Heart left ventricle (tissue), 16 donors: ENCODE measurements around the gene RLF. TPM values are rescaled to one million over a fixed set of nuclear protein-coding genes. Genes with fewer than 3 reads are reported as not detected.

Source experiments
- ATAC-seq, 4 donors: fragments of 200-7000 bp; cut with Tn5 transposase; one replicate each; pipeline ENCODE4 v1.9.1; 2020 to 2022; ENCODE audit warnings: moderate library complexity in 4 of 4, mild to moderate bottlenecking in 3 of 4, moderate number of reproducible peaks in 1 of 4
- DNase-seq, 5 donors: peaks; one replicate each; pipeline ENCODE4 v3.0.0-alpha.2; 2020
- H3K27ac ChIP-seq, 12 donors: fragments of 200-600 bp; sonication (generic) in 4 of 12; one replicate each; pipeline versions ENCODE4 v1.5.0 to v1.8.0; 2016 to 2022; ENCODE audit warnings: mild to moderate bottlenecking in 2 of 12
- H3K27me3 ChIP-seq, 9 donors: fragments of 200-600 bp; sonication (generic) in 2 of 9; one replicate each; pipeline versions ENCODE4 v1.5.1 to v1.8.0; 2016 to 2022; ENCODE audit warnings: mild to moderate bottlenecking in 3 of 9
- H3K36me3 ChIP-seq, 9 donors: fragments of 200-600 bp; sonication (generic) in 2 of 9; one replicate each; pipeline versions ENCODE4 v1.5.0 to v1.8.0; 2018 to 2022; ENCODE audit warnings: mild to moderate bottlenecking in 2 of 9
- H3K4me1 ChIP-seq, 12 donors: fragments of 200-600 bp; sonication (generic) in 4 of 12; one replicate each; pipeline versions ENCODE4 v1.5.0 to v1.8.0; 2016 to 2022; ENCODE audit warnings: mild to moderate bottlenecking in 3 of 12
- H3K4me3 ChIP-seq, 12 donors: fragments of 200-600 bp; sonication (generic) in 4 of 12; one replicate each; pipeline versions ENCODE4 v1.5.0 to v1.8.0; 2017 to 2022; ENCODE audit warnings: mild to moderate bottlenecking in 9 of 12, moderate library complexity in 4 of 12
- H3K9me3 ChIP-seq, 12 donors: fragments of 200-600 bp; sonication (generic) in 4 of 12; one replicate each; pipeline versions ENCODE4 v1.5.0 to v1.8.0; 2016 to 2022; ENCODE audit warnings: mild to moderate bottlenecking in 1 of 12
- CTCF ChIP-seq, 12 donors: fragments of 200-600 bp; sonication (generic) in 4 of 12; IDR thresholded peaks; one replicate each; pipeline versions ENCODE4 v1.5.0 to v1.8.0; 2018 to 2022; ENCODE audit warnings: antibody characterized with exemption in 12 of 12, mild to moderate bottlenecking in 5 of 12
- POLR2A ChIP-seq, 2 donors: fragments of 450-650 bp; IDR thresholded peaks; one replicate each; pipeline ENCODE4 v1.6.1; 2017; ENCODE audit warnings: antibody characterized with exemption in 2 of 2, mild to moderate bottlenecking in 2 of 2, moderate library complexity in 2 of 2
- WGBS, 4 donors: extraction: QIAGEN DNeasy Blood & Tissue Kit in 2 of 4; methylation state at CpG; one replicate each; pipeline versions ENCODE4 v1.1.5 to v1.1.7; 2013 to 2018; 5-methylcytosine and 5-hydroxymethylcytosine counted together
- intact Hi-C, 10 donors: fragments of 100-400 bp; cut with DNase I; formaldehyde crosslinking; loops; one replicate each; pipeline versions ENCODE4 v1.11.1 to v1.14.2; 2022
- long read RNA-seq, 3 donors: library from polyadenylated mRNA; unstranded; transcript quantifications; one replicate each; pipeline ENCODE4 v2.0.0, GENCODE V29; 2020 to 2021
- polyA plus RNA-seq, 2 donors: library from polyadenylated mRNA; stranded (reverse); fragments of 200-250 nt; gene quantifications; one replicate each; pipeline ENCODE4 v1.2.3, GENCODE V29; 2013
- total RNA-seq, 9 donors: library from RNA; depleted of rRNA in 2 of 9; stranded (reverse); fragments of >200 nt in 2 of 9; fragmentation: NEBNext Ultra II Directional in 3 of 9; extraction: Animal tissue kit (Norgen Biotek cat#: 25700) in 3 of 9; gene quantifications; one replicate each; pipeline versions ENCODE4 v1.1.0 to v1.2.4, GENCODE V29; 2016 to 2023
- donor health status: ischemic (EF 13 %, LVEDD 7.1; RV severe dilation, severe dysfunction).
- donor health status: healthy with polysubstance abuse.
- donor health status: DM: no; HTN: yes; CAD: no.
- donor health status: DM: no; HTN: no; CAD: no.
- donor health status: ischemic (EF 25% LVEDD 6.9; RV normal size, moderate dysfunction).
- donor health status: ischemic (EF 25% LVEDD 5.7; RV mildly dilated, moderate dysfunction).
- donor health status: healthy.
- donor health status: DM: yes; HTN: yes; CAD: no.
- donor health status: ischemic (EF 35%, LVEDD 5.7; RV mildly dilated, moderate dysfunction).
- donor health status: nonischemic (EF 11% LVEDD 7.7; RV severe dilation, severe dysfunction).
- donor health status: DM: yes; HTN: yes; CAD: no.
- donor health status: PGD.
- donor health status: ischemic (EF 29% LVEDD 5.4; RV normal size, mild dysfunction).
- donor health status: nonischemic (EF 23%, LVEDD 6.1; RV moderate dilation, normal function).

RLF gene
- total RNA-seq: 10 to 100 TPM in 8 of 9 donors, 1 to 10 TPM in 1; 9.1 to 14.5 (median 12.3) TPM
- 1 to 10 TPM; 2.7 to 8.0 TPM for polyA plus RNA-seq
- long read RNA-seq, donor 1, full-length matches to known transcripts: 17 of 23 reads
- long read RNA-seq, donor 1, partial matches to known transcripts: 1 of 23 reads
- long read RNA-seq, donor 1, other reads (novel, unspliced or antisense): 5 of 23 reads
- long read RNA-seq, donor 2, full-length matches to known transcripts: 110 of 123 reads
- long read RNA-seq, donor 2, partial matches to known transcripts: 0 of 123 reads
- long read RNA-seq, donor 2, other reads (novel, unspliced or antisense): 13 of 123 reads
- long read RNA-seq, donor 3, full-length matches to known transcripts: 12 of 20 reads
- long read RNA-seq, donor 3, partial matches to known transcripts: 1 of 20 reads
- long read RNA-seq, donor 3, other reads (novel, unspliced or antisense): 7 of 20 reads

- H3K4me3 ChIP-seq: peak within 1 kb of the TSS; percentile 56 to 97 (median 86)
- 0% methylated on average over 42 to 62 of the region's 62 CpGs for WGBS, 4 donors
- H3K36me3 ChIP-seq: no peaks in the 10 kb centered on the region
- TF ChIP-seq CTCF (IDR thresholded peaks at IDR 0.05): no peak
- TF ChIP-seq POLR2A (IDR thresholded peaks at IDR 0.05): peak; percentile 60 to 87
- H3K9me3 ChIP-seq: no peaks in the 10 kb centered on the region
- ATAC-seq (peak; percentile 99 to 100 (median 100)), DNase-seq (peak; percentile 95 to 97 (median 96))
- H3K4me1 ChIP-seq: peaks cover 13 to 44% (median 33%) of the 10 kb centered on the region in 12 donors
- intact Hi-C loops: loop anchor here in 8 of 10 donors (2.0 to 10.0 kb wide), 4 partner anchors 93 to 156 kb away; partner anchors contain the start of genes ZMPSTE24 (in 6 of the 8) and COL9A2 (in 1 of the 8)
- peak within 1 kb of the TSS; percentile 84 to 97 (median 92) for H3K27ac ChIP-seq
- H3K27me3 ChIP-seq: no peaks in the 10 kb centered on the region
Measured at GRCh38 chr1:40161125-40161887, at the start of gene RLF. TSS of gene RLF (plus strand) at chr1:40161387. CDS start at chr1:40161400, 13 bp downstream.

GRCh38 chr1:40114400-40114799 is 46.8 kb upstream of the RLF start:
- Histone ChIP-seq H3K9me3 (peaks cover 0 to 26% (median 16%) of the 10 kb centered on the region in 12 donors), H3K4me1 (no peaks in the 10 kb centered on the region), H3K27me3 (peaks cover 0 to 44% (median 3%) of the 10 kb centered on the region in 9 donors), H3K4me3 (no peak overlapping the region), H3K36me3 (no peaks in the 10 kb centered on the region), H3K27ac (no peak overlapping the region)
- intact Hi-C loops: no loop called here
- ATAC-seq (no peak), DNase-seq (no peak)
- 86 to 94% (median 90%) methylated on average over 3 of the region's 3 CpGs for WGBS, 4 donors
- no peak for TF ChIP-seq CTCF (IDR thresholded peaks at IDR 0.05)

- intact Hi-C loops: no loop called here
- no peaks in the 10 kb centered on the region for H3K4me1 ChIP-seq
- ATAC-seq (no peak), DNase-seq (no peak)
- H3K36me3 ChIP-seq: no peaks in the 10 kb centered on the region
- H3K27me3 ChIP-seq: peaks cover 0 to 31% (median 0%) of the 10 kb centered on the region in 9 donors
- 79 to 86% (median 84%) methylated on average over 7 of the region's 7 CpGs for WGBS, 4 donors
- H3K4me3 ChIP-seq: no peak overlapping the region
- H3K9me3 ChIP-seq: no peaks in the 10 kb centered on the region
- TF ChIP-seq CTCF (IDR thresholded peaks at IDR 0.05) (no peak), POLR2A (IDR thresholded peaks at IDR 0.05) (no peak)
- H3K27ac ChIP-seq: no peak overlapping the region
Measured at GRCh38 chr1:40120128-40120527, 41.1 kb upstream of the RLF start.

GRCh38 chr1:40122855-40123254 is 38.3 kb upstream of the RLF start:
- Histone ChIP-seq H3K27me3 (peaks cover 0 to 23% (median 0%) of the 10 kb centered on the region in 9 donors), H3K36me3 (no peaks in the 10 kb centered on the region), H3K4me1 (no peaks in the 10 kb centered on the region), H3K4me3 (no peak overlapping the region), H3K9me3 (no peaks in the 10 kb centered on the region), H3K27ac (no peak overlapping the region)
- ATAC-seq: no peak
- TF ChIP-seq POLR2A (IDR thresholded peaks at IDR 0.05): no peak
- TF ChIP-seq CTCF (IDR thresholded peaks at IDR 0.05): no peak
- no peak for DNase-seq
- intact Hi-C loops: no loop called here
